ENCODE results near the gene SSBP2. TPM values are rescaled to one million over a fixed set of nuclear protein-coding genes. Genes with fewer than 3 reads are reported as not detected.
A peak's percentile ranks its signal among the peaks of the same experiment; 100 is the strongest.

The SSBP2 gene
- total RNA-seq, 4 donors from 2014 or later, result 38.6 to 58.5 (median 51.8) TPM

GRCh38 chr5:81698813-81699212, 52.1 kb downstream of the SSBP2 start:
- no peak for TF ChIP-seq POLR2A (IDR thresholded peaks at IDR 0.05)
- TF ChIP-seq CTCF (IDR thresholded peaks at IDR 0.05), result no peak
- Histone ChIP-seq H3K4me1 (no peaks in the 10 kb centered on the region), H3K9me3 (no peaks in the 10 kb centered on the region), H3K36me3 (no peaks in the 10 kb centered on the region), H3K4me3 (replicated peaks in 1 of 3) (no peak overlapping the region), H3K27ac (no peak overlapping the region), H3K27me3 (no peaks in the 10 kb centered on the region)
- 93 to 99% methylated on average over 2 of the region's 2 CpGs for WGBS, 2 donors
- intact Hi-C loops (cut with DNase I), result no loop called here
- DNase-seq, result no peak

- 75 to 80% methylated on average over 9 of the region's 9 CpGs for WGBS, 2 donors
Measured at GRCh38 chr5:81696418-81697397, 54.2 kb downstream of the SSBP2 start.

GRCh38 chr5:81694726-81695125, 56.2 kb downstream of the SSBP2 start:
- Histone ChIP-seq H3K4me1 (no peaks in the 10 kb centered on the region), H3K36me3 (no peaks in the 10 kb centered on the region), H3K9me3 (no peaks in the 10 kb centered on the region), H3K4me3 (replicated peaks in 1 of 3) (no peak overlapping the region), H3K27me3 (no peaks in the 10 kb centered on the region), H3K27ac (no peak overlapping the region)
- WGBS, 2 donors, result 61 to 72% methylated on average over 2 of the region's 2 CpGs
- no peak for TF ChIP-seq POLR2A (IDR thresholded peaks at IDR 0.05)
- TF ChIP-seq CTCF (IDR thresholded peaks at IDR 0.05), result no peak
- DNase-seq, result peak; percentile 38 to 67
- intact Hi-C loops (cut with DNase I), result no loop called here

More at GRCh38 chr5:81696418-81697397, 54.2 kb downstream of the SSBP2 start:
- H3K9me3 ChIP-seq, result no peaks in the 10 kb centered on the region
- H3K4me1 ChIP-seq, result no peaks in the 10 kb centered on the region
- no peaks in the 10 kb centered on the region for H3K36me3 ChIP-seq
- TF ChIP-seq POLR2A (IDR thresholded peaks at IDR 0.05) (no peak), CTCF (IDR thresholded peaks at IDR 0.05) (no peak)
- no peak for DNase-seq
- no peaks in the 10 kb centered on the region for H3K27me3 ChIP-seq
- no peak overlapping the region for H3K27ac ChIP-seq
- intact Hi-C loops (cut with DNase I), result no loop called here
- H3K4me3 ChIP-seq (replicated peaks in 1 of 3), result no peak overlapping the region

- no peak for TF ChIP-seq POLR2A (IDR thresholded peaks at IDR 0.05)
- no peak for TF ChIP-seq CTCF (IDR thresholded peaks at IDR 0.05)
- H3K4me3 ChIP-seq (replicated peaks in 1 of 3), result no peak overlapping the region
- H3K27ac ChIP-seq, result no peak overlapping the region
- H3K4me1 ChIP-seq, result peaks cover 0 to 10% of the 10 kb centered on the region in 2 donors
- no peaks in the 10 kb centered on the region for H3K9me3 ChIP-seq
- 95 to 98% methylated on average over 5 of the region's 5 CpGs for WGBS, 2 donors
- no peaks in the 10 kb centered on the region for H3K27me3 ChIP-seq
- H3K36me3 ChIP-seq, result no peaks in the 10 kb centered on the region
- intact Hi-C loops (cut with DNase I), result no loop called here
- DNase-seq, result no peak
Measured at GRCh38 chr5:81688215-81688614, 62.7 kb downstream of the SSBP2 start.

GRCh38 chr5:81687292-81687691, 63.6 kb downstream of the SSBP2 start:
- H3K4me1 ChIP-seq, result peaks cover 0 to 10% of the 10 kb centered on the region in 2 donors
- no peaks in the 10 kb centered on the region for H3K36me3 ChIP-seq
- H3K4me3 ChIP-seq (replicated peaks in 1 of 3), result no peak overlapping the region
- intact Hi-C loops (cut with DNase I), result no loop called here
- DNase-seq, result peak; percentile 28 to 47
- H3K27me3 ChIP-seq, result no peaks in the 10 kb centered on the region
- TF ChIP-seq CTCF (IDR thresholded peaks at IDR 0.05) (no peak), POLR2A (IDR thresholded peaks at IDR 0.05) (no peak)
- no peak overlapping the region for H3K27ac ChIP-seq
- H3K9me3 ChIP-seq, result no peaks in the 10 kb centered on the region
- 50 to 89% methylated on average over 1 of the region's 1 CpG for WGBS, 2 donors

All from thyroid gland (tissue), 4 donors.